Fibroblast of lung (primary cell): Measurements from ENCODE around the gene CHKA.

ENCODE experiments used
- CTCF ChIP-seq, 2 donors: IDR thresholded peaks in 1 of 2; conservative IDR thresholded peaks in 1 of 2; 1 replicate in 1 of 2; 2 replicates in 1 of 2; pipeline ENCODE4 v1.5.1; 2011 to 2012; ENCODE audit warnings: low read length in 2 of 2, control low read depth in 1 of 2, inconsistent platforms in 1 of 2, low read depth in 1 of 2, mild to moderate bottlenecking in 1 of 2
- EZH2 ChIP-seq: IDR thresholded peaks from 2 replicates; pipeline ENCODE4 v1.5.1; 2012; ENCODE audit warnings: low read length, control low read depth, mild to moderate bottlenecking; ENCODE audit errors: missing control alignments

- TF ChIP-seq CTCF (conservative IDR thresholded peaks at IDR 0.05 in 1 of 2, IDR thresholded peaks at IDR 0.05 in 1 of 2; ENCODE audit: low read depth in 1 of 2, low read length in 2 of 2): no peak
- TF ChIP-seq EZH2: no peak
These were observed 89.2 kb downstream of the CHKA start for GRCh38 chr11:68032003-68032402.
